H9 (cell line): Measurements from ENCODE around the gene ZFAND3. TPM values are rescaled to one million over a fixed set of nuclear protein-coding genes. Genes with fewer than 3 reads are reported as not detected.

Experiments
- DNase-seq: peaks from one replicate; pipeline ENCODE4 v3.0.0-alpha.2; 2017
- H2AFZ ChIP-seq: one replicate; pipeline ENCODE4 v1.6.1; 2013; ENCODE audit warnings: mild to moderate bottlenecking, low read length, control low read depth, moderate library complexity
- H2AK5ac ChIP-seq: 2 replicates; pipeline ENCODE4 v1.6.1; 2013; ENCODE audit warnings: low read length, control low read depth, mixed read lengths; ENCODE audit not compliant: insufficient read length
- H2BK120ac ChIP-seq: one replicate; pipeline ENCODE4 v1.6.1; 2013; ENCODE audit warnings: low read depth, mild to moderate bottlenecking, low read length, control low read depth, inconsistent platforms; ENCODE audit not compliant: poor library complexity, severe bottlenecking
- H2BK12ac ChIP-seq: 2 replicates; pipeline ENCODE4 v1.6.1; 2013; ENCODE audit warnings: low read length, control low read depth, mixed read lengths, low read depth; ENCODE audit not compliant: insufficient read length
- H2BK15ac ChIP-seq: 2 replicates; pipeline ENCODE4 v1.6.1; 2013; ENCODE audit warnings: low read depth, low read length, control low read depth
- H2BK20ac ChIP-seq: one replicate; pipeline ENCODE4 v1.6.1; 2013; ENCODE audit warnings: low read depth, mild to moderate bottlenecking, low read length, control low read depth, inconsistent platforms; ENCODE audit not compliant: poor library complexity, severe bottlenecking
- H2BK5ac ChIP-seq: 2 replicates; pipeline ENCODE4 v1.6.1; 2013; ENCODE audit warnings: low read length, control low read depth, mixed read lengths; ENCODE audit not compliant: insufficient read length
- H3K14ac ChIP-seq: 2 replicates; pipeline ENCODE4 v1.6.1; 2013; ENCODE audit warnings: low read length, control low read depth; ENCODE audit not compliant: insufficient read depth
- H3K18ac ChIP-seq: 2 replicates; pipeline ENCODE4 v1.6.1; 2013; ENCODE audit warnings: low read depth, mild to moderate bottlenecking, mixed read lengths, low read length, control low read depth; ENCODE audit not compliant: insufficient read length
- H3K23ac ChIP-seq: 2 replicates; pipeline ENCODE4 v1.6.1; 2013; ENCODE audit warnings: low read length, control low read depth, mixed read lengths, low read depth; ENCODE audit not compliant: insufficient read length
- H3K23me2 ChIP-seq: 2 replicates; pipeline ENCODE4 v1.6.1; 2013; ENCODE audit warnings: low read depth, mild to moderate bottlenecking, mixed read lengths, low read length, control low read depth; ENCODE audit not compliant: insufficient read length, poor library complexity, severe bottlenecking
- H3K27ac ChIP-seq: 2 replicates; pipeline ENCODE4 v1.5.1; 2013; ENCODE audit warnings: low read length, control low read depth, mixed read lengths, low read depth; ENCODE audit not compliant: insufficient read length
- H3K27me3 ChIP-seq: 2 replicates; pipeline ENCODE4 v1.6.1; 2013; ENCODE audit warnings: low read length, control low read depth, inconsistent platforms; ENCODE audit not compliant: insufficient read depth
- H3K4ac ChIP-seq: 2 replicates; pipeline ENCODE4 v1.6.1; 2013; ENCODE audit warnings: low read depth, mild to moderate bottlenecking, control low read depth, inconsistent platforms, low read length, moderate library complexity
- H3K4me1 ChIP-seq: 2 replicates; pipeline ENCODE4 v1.6.1; 2013; ENCODE audit warnings: low read length, control low read depth, inconsistent platforms; ENCODE audit not compliant: insufficient read depth
- H3K4me2 ChIP-seq: 2 replicates; pipeline ENCODE4 v1.6.1; 2013; ENCODE audit warnings: low read length, control low read depth, mixed read lengths; ENCODE audit not compliant: insufficient read length, insufficient read depth
- H3K56ac ChIP-seq: 2 replicates; pipeline ENCODE4 v1.6.1; 2013; ENCODE audit warnings: low read depth, mild to moderate bottlenecking, mixed read lengths, low read length, control low read depth; ENCODE audit not compliant: insufficient read length
- H3K79me1 ChIP-seq: 2 replicates; pipeline ENCODE4 v1.6.1; 2013; ENCODE audit warnings: low read depth, mild to moderate bottlenecking, moderate library complexity, low read length, control low read depth, inconsistent platforms; ENCODE audit not compliant: insufficient read depth, poor library complexity, severe bottlenecking
- H3K79me2 ChIP-seq: 2 replicates; pipeline ENCODE4 v1.6.1; 2013; ENCODE audit warnings: low read length, control low read depth, inconsistent platforms; ENCODE audit not compliant: insufficient read depth
- H3K9ac ChIP-seq: 2 replicates; pipeline ENCODE4 v1.6.1; 2013; ENCODE audit warnings: low read length, control low read depth, mixed read lengths; ENCODE audit not compliant: insufficient read length; ENCODE audit errors: extremely low read depth
- H3K9me3 ChIP-seq: one replicate; pipeline ENCODE4 v1.6.1; 2013; ENCODE audit warnings: low read depth, low read length, inconsistent platforms; ENCODE audit not compliant: control insufficient read depth
- H3T11ph ChIP-seq: one replicate; pipeline ENCODE4 v1.6.1; 2013; ENCODE audit warnings: mild to moderate bottlenecking, low read length, control low read depth, inconsistent platforms
- H4K20me1 ChIP-seq: one replicate; pipeline ENCODE4 v1.6.1; 2013; ENCODE audit not compliant: control insufficient read depth, insufficient read length, insufficient read depth
- H4K5ac ChIP-seq: 2 replicates; pipeline ENCODE4 v1.6.1; 2013; ENCODE audit warnings: low read depth, mild to moderate bottlenecking, mixed read lengths, low read length, control low read depth; ENCODE audit not compliant: insufficient read length
- H4K8ac ChIP-seq: replicated peaks from 2 replicates; pipeline ENCODE4 v1.6.1; 2013; ENCODE audit warnings: low read length, control low read depth, mixed read lengths, low read depth; ENCODE audit not compliant: insufficient read length
- H4K91ac ChIP-seq: 2 replicates; pipeline ENCODE4 v1.6.1; 2013; ENCODE audit warnings: low read depth, mild to moderate bottlenecking, moderate library complexity, mixed read lengths, low read length, control low read depth; ENCODE audit not compliant: insufficient read length
- H3K27ac Mint-ChIP-seq, 3 experiments: 2 replicates in 2 of 3; 3 replicates in 1 of 3; pipeline ENCODE4 v1.8.0; 2020 to 2021; ENCODE audit warnings: mixed read lengths in 3 of 3, mild to moderate bottlenecking in 1 of 3, moderate library complexity in 1 of 3
- H3K27me3 Mint-ChIP-seq: 2 replicates; pipeline ENCODE4 v1.8.0; 2021; ENCODE audit warnings: low read depth, mild to moderate bottlenecking, moderate library complexity, mixed read lengths
- H3K36me3 Mint-ChIP-seq, 3 experiments: 2 replicates in 2 of 3; 3 replicates in 1 of 3; pipeline ENCODE4 v1.8.0; 2020 to 2021; ENCODE audit warnings: low read depth in 3 of 3, mixed read lengths in 3 of 3; ENCODE audit not compliant: insufficient read depth in 1 of 3
- H3K4me1 Mint-ChIP-seq, 2 experiments: 2 replicates each; pipeline ENCODE4 v1.8.0; 2020; ENCODE audit warnings: mixed read lengths in 2 of 2
- H3K4me3 Mint-ChIP-seq, 2 experiments: 2 replicates in 1 of 2; 3 replicates in 1 of 2; pipeline ENCODE4 v1.8.0; 2020 to 2021; ENCODE audit warnings: mild to moderate bottlenecking in 2 of 2, mixed read lengths in 2 of 2, moderate library complexity in 1 of 2
- H3K9me3 Mint-ChIP-seq, 2 experiments: 2 replicates in 1 of 2; 3 replicates in 1 of 2; pipeline ENCODE4 v1.8.0; 2020; ENCODE audit warnings: mild to moderate bottlenecking in 2 of 2, mixed read lengths in 2 of 2, moderate library complexity in 1 of 2
- CTCF ChIP-seq: fragments of 200-600 bp; sonication (generic); conservative IDR thresholded peaks from 3 replicates; pipeline ENCODE4 v1.8.0; 2021; ENCODE audit warnings: antibody characterized with exemption, mild to moderate bottlenecking
- WGBS: extraction: QIAGEN DNeasy Blood & Tissue Kit; methylation state at CpG from one replicate; pipeline ENCODE4 v1.1.7; 2013; ENCODE audit warnings: missing lambda C conversion rate, low lambda C conversion rate, mixed read lengths; ENCODE audit not compliant: insufficient read length; ENCODE audit errors: extremely low coverage; 5-methylcytosine and 5-hydroxymethylcytosine counted together
- total RNA-seq: library from RNA; stranded (reverse); gene quantifications from 2 replicates; pipeline ENCODE4 v1.2.1, GENCODE V29; 2021

Gene ZFAND3
- total RNA-seq, 1 experiment from 2014 or later = 57.7 TPM

GRCh38 chr6:38127284-38127683, 307.8 kb downstream of the ZFAND3 start:
- no peak overlapping the region for H4K91ac ChIP-seq
- H2BK5ac ChIP-seq = no peak overlapping the region
- no peak overlapping the region for H3K18ac ChIP-seq
- no peak overlapping the region for H2AK5ac ChIP-seq
- no peaks in the 10 kb centered on the region for H3K27me3 ChIP-seq
- no CpG with 5 or more reads among the region's 4 CpGs for WGBS
- H2BK20ac ChIP-seq = no peak overlapping the region
- H3K56ac ChIP-seq = no peak overlapping the region
- H2BK12ac ChIP-seq = no peak overlapping the region
- H3K27ac ChIP-seq = no peak overlapping the region
- H2BK120ac ChIP-seq = no peak overlapping the region
- Mint-ChIP-seq H3K27me3 (no peaks in the 10 kb centered on the region), H3K27ac (no peak overlapping the region), H3K36me3 (peaks cover 12 to 32% (median 12%) of the 10 kb centered on the region in 3 experiments), H3K4me1 (peaks cover 7 to 12% of the 10 kb centered on the region in 2 experiments), H3K9me3 (peaks cover 3 to 10% of the 10 kb centered on the region in 2 experiments; a peak in 3 of 5 replicates), H3K4me3 (no peak overlapping the region)
- H3K14ac ChIP-seq = no peak overlapping the region
- H3K9me3 ChIP-seq = no peaks in the 10 kb centered on the region
- no peak for TF ChIP-seq CTCF
- H3K79me1 ChIP-seq = peaks cover 3% of the 10 kb centered on the region
- no peaks in the 10 kb centered on the region for H4K20me1 ChIP-seq
- H4K8ac ChIP-seq = no peak overlapping the region
- H3K23me2 ChIP-seq = no peaks in the 10 kb centered on the region
- H3K9ac ChIP-seq = no peak overlapping the region
- no peak overlapping the region for H3K4ac ChIP-seq
- H3K79me2 ChIP-seq = no peaks in the 10 kb centered on the region
- no peak for DNase-seq
- H3T11ph ChIP-seq = no peak overlapping the region
- no peak overlapping the region for H4K5ac ChIP-seq
- no peak overlapping the region for H2AFZ ChIP-seq
- H3K4me2 ChIP-seq = no peak overlapping the region
- H3K23ac ChIP-seq = no peak overlapping the region
- H3K4me1 ChIP-seq = no peaks in the 10 kb centered on the region
- no peak overlapping the region for H2BK15ac ChIP-seq
